ENCODE data around the gene LRMDA. TPM values are rescaled to one million over a fixed set of nuclear protein-coding genes. Genes with fewer than 3 reads are reported as not detected.

LRMDA gene
- total RNA-seq, 1 experiment from 2014 or later = 7.9 TPM

GRCh38 chr10:75916906-75917305, 485.5 kb downstream of the LRMDA start:
- DNase-seq (ENCODE audit: low read depth) = no peak

- no peak for DNase-seq (ENCODE audit: low read depth)
These were observed 488.5 kb downstream of the LRMDA start for GRCh38 chr10:75919913-75920312.

- DNase-seq (ENCODE audit: low read depth) = peak; percentile 29
These were observed 491.0 kb downstream of the LRMDA start for GRCh38 chr10:75922435-75922834.

GRCh38 chr10:75924309-75924902, 493.0 kb downstream of the LRMDA start:
- no peak for DNase-seq (ENCODE audit: low read depth)

GRCh38 chr10:75925999-75926398, 494.6 kb downstream of the LRMDA start:
- DNase-seq (ENCODE audit: low read depth) = no peak

GRCh38 chr10:75926763-75927162, 495.3 kb downstream of the LRMDA start:
- peak; percentile 61 for DNase-seq (ENCODE audit: low read depth)

GRCh38 chr10:75928231-75928630, 496.8 kb downstream of the LRMDA start:
- DNase-seq (ENCODE audit: low read depth) = no peak

- no peak for DNase-seq (ENCODE audit: low read depth)
These were observed 498.3 kb downstream of the LRMDA start for GRCh38 chr10:75929630-75930161.

- no peak for DNase-seq (ENCODE audit: low read depth)
These were observed 501.5 kb downstream of the LRMDA start for GRCh38 chr10:75932921-75933320.

- DNase-seq (ENCODE audit: low read depth) = no peak
These were observed 503.8 kb downstream of the LRMDA start for GRCh38 chr10:75935240-75935639.

GRCh38 chr10:75935650-75936400, 504.4 kb downstream of the LRMDA start:
- DNase-seq (ENCODE audit: low read depth) = no peak

GRCh38 chr10:75936841-75937240, 505.4 kb downstream of the LRMDA start:
- DNase-seq (ENCODE audit: low read depth) = no peak

- DNase-seq (ENCODE audit: low read depth) = no peak
These were observed 506.4 kb downstream of the LRMDA start for GRCh38 chr10:75937823-75938222.

GRCh38 chr10:75938380-75939122, 507.1 kb downstream of the LRMDA start:
- no peak for DNase-seq (ENCODE audit: low read depth)

GRCh38 chr10:75939541-75939940, 508.1 kb downstream of the LRMDA start:
- DNase-seq (ENCODE audit: low read depth) = no peak

- DNase-seq (ENCODE audit: low read depth) = no peak
These were observed 509.3 kb downstream of the LRMDA start for GRCh38 chr10:75940742-75941141.

- DNase-seq (ENCODE audit: low read depth) = no peak
These were observed 509.9 kb downstream of the LRMDA start for GRCh38 chr10:75941223-75941801.

- DNase-seq (ENCODE audit: low read depth) = no peak
These were observed 512.6 kb downstream of the LRMDA start for GRCh38 chr10:75944061-75944460.

GRCh38 chr10:75948583-75948982, 517.2 kb downstream of the LRMDA start:
- DNase-seq (ENCODE audit: low read depth) = no peak

- DNase-seq (ENCODE audit: low read depth) = no peak
These were observed 518.9 kb downstream of the LRMDA start for GRCh38 chr10:75950307-75950706.

- no peak for DNase-seq (ENCODE audit: low read depth)
These were observed 519.7 kb downstream of the LRMDA start for GRCh38 chr10:75950997-75951589.

GRCh38 chr10:75951627-75952026, 520.2 kb downstream of the LRMDA start:
- no peak for DNase-seq (ENCODE audit: low read depth)

Measured in RPMI7951 (cell line).